HCT116 (cell line): Measurements from ENCODE around the gene UBL4B. TPM values are rescaled to one million over a fixed set of nuclear protein-coding genes. Genes with fewer than 3 reads are reported as not detected.

Source experiments
- ATAC-seq: fragments of 200-7000 bp; cut with Tn5 transposase; 2 replicates; pipeline ENCODE4 v1.9.1; 2020; ENCODE audit warnings: mild to moderate bottlenecking, moderate library complexity
- BruUV-seq: library from RNA; stranded (reverse); fragments of 400-500 nt; replicated peaks from 2 replicates; lab custom pipeline; 2021; lab: Mats Ljungman, UMichigan
- CTCF ChIA-PET: fragments of 300-600 bp; sonication (Branson Sonifier 250); formaldehyde crosslinking; loops from one replicate; lab custom pipeline; 2021; ENCODE audit warnings: antibody characterized with exemption; lab: Charles Lee
- POLR2A ChIA-PET: fragments of 300-600, 350-600 bp; sonication (Branson Sonifier 250); formaldehyde crosslinking; loops from one replicate; lab custom pipeline; 2021; ENCODE audit warnings: antibody characterized with exemption; lab: Charles Lee
- RAD21 ChIA-PET, 2 experiments: fragments of 300-600 bp; sonication (Branson Sonifier 250); formaldehyde crosslinking; loops; one replicate each; lab custom pipeline; 2023; ENCODE audit warnings: low total read pairs in 2 of 2; ENCODE audit not compliant: uncharacterized antibody in 2 of 2, unreplicated experiment in 2 of 2, low non-redundant PET in 1 of 2; lab: Charles Lee
- DNase-seq: peaks from one replicate; pipeline ENCODE4 v3.0.0-alpha.2; 2010; ENCODE audit warnings: low read depth, low spot score
- H2AFZ ChIP-seq: fragments of 200-600 bp; shearing (Covaris generic), sonication (generic); 2 replicates; pipeline ENCODE4 v1.6.1; 2017; ENCODE audit warnings: low read depth, mixed run types, mixed read lengths, antibody characterized with exemption, low read length; ENCODE audit not compliant: poor library complexity, severe bottlenecking
- H3K27ac ChIP-seq: 2 replicates; pipeline ENCODE4 v1.5.1; 2012; ENCODE audit warnings: low read depth, low read length
- H3K27me3 ChIP-seq: fragments of 200-600 bp; sonication (generic); 2 replicates; pipeline ENCODE4 v1.6.1; 2016; ENCODE audit warnings: mixed run types, low read length, mixed read lengths; ENCODE audit not compliant: insufficient read depth
- H3K36me3 ChIP-seq, 2 experiments: fragments of 200-500 bp in 1 of 2; fragments of 200-600 bp in 1 of 2; sonication (Bioruptor generic) in 1 of 2; sonication (generic) in 1 of 2; 2 replicates each; pipeline versions ENCODE4 v1.5.1 to v1.6.1; 2014 to 2016; ENCODE audit warnings: low read length in 2 of 2, inconsistent platforms in 1 of 2, mixed read lengths in 1 of 2, mixed run types in 1 of 2; ENCODE audit not compliant: insufficient read depth in 2 of 2, control insufficient read depth in 1 of 2
- H3K4me1 ChIP-seq, 2 experiments: fragments of 200-600 bp in 1 of 2; sonication (generic) in 1 of 2; 2 replicates each; pipeline versions ENCODE4 v1.5.1 to v1.6.1; 2012 to 2017; ENCODE audit warnings: low read length in 2 of 2, inconsistent platforms in 1 of 2, mild to moderate bottlenecking in 1 of 2, mixed read lengths in 1 of 2, mixed run types in 1 of 2, moderate library complexity in 1 of 2; ENCODE audit not compliant: insufficient read depth in 2 of 2, control insufficient read depth in 1 of 2
- H3K4me2 ChIP-seq: fragments of 200-600 bp; sonication (generic); 2 replicates; pipeline ENCODE4 v1.6.1; 2017; ENCODE audit warnings: mixed run types, low read length, mixed read lengths
- H3K4me3 ChIP-seq, 2 experiments: fragments of 200-600 bp in 1 of 2; sonication (generic) in 1 of 2; replicated peaks in 1 of 2; 2 replicates each; pipeline ENCODE4 v1.5.1; 2011 to 2016; ENCODE audit warnings: low read length in 2 of 2, control low read depth in 1 of 2, low read depth in 1 of 2, mild to moderate bottlenecking in 1 of 2, mixed read lengths in 1 of 2, mixed run types in 1 of 2
- H3K79me2 ChIP-seq: fragments of 200-600 bp; sonication (generic); 2 replicates; pipeline ENCODE4 v1.6.1; 2017; ENCODE audit warnings: mild to moderate bottlenecking, mixed run types, low read length, moderate library complexity, mixed read lengths; ENCODE audit not compliant: insufficient read depth
- H3K9ac ChIP-seq: fragments of 200-600 bp; sonication (generic); 2 replicates; pipeline ENCODE4 v1.6.1; 2016; ENCODE audit warnings: low read length, mixed read lengths
- H3K9me2 ChIP-seq: fragments of 200-600 bp; sonication (generic), shearing (Covaris generic); 2 replicates; pipeline ENCODE4 v1.6.1; 2017; ENCODE audit warnings: mixed run types, mild to moderate bottlenecking, moderate library complexity; ENCODE audit not compliant: insufficient read depth
- H3K9me3 ChIP-seq, 2 experiments: fragments of 200-500 bp in 1 of 2; fragments of 200-600 bp in 1 of 2; sonication (Bioruptor generic) in 1 of 2; sonication (generic) in 1 of 2; 2 replicates each; pipeline ENCODE4 v1.6.1; 2014 to 2017; ENCODE audit warnings: low read length in 2 of 2, mixed read lengths in 2 of 2, inconsistent platforms in 1 of 2, low read depth in 1 of 2, mild to moderate bottlenecking in 1 of 2, mixed run types in 1 of 2, moderate library complexity in 1 of 2; ENCODE audit not compliant: control insufficient read depth in 1 of 2, insufficient read depth in 1 of 2
- H4K20me1 ChIP-seq: fragments of 200-600 bp; sonication (generic), shearing (Covaris generic); 2 replicates; pipeline ENCODE4 v1.6.1; 2017; ENCODE audit warnings: mixed run types, mild to moderate bottlenecking, moderate library complexity; ENCODE audit not compliant: insufficient read depth
- CBX3 ChIP-seq: IDR thresholded peaks from 2 replicates; pipeline ENCODE4 v1.6.1; 2012; ENCODE audit warnings: low read depth
- CEBPB ChIP-seq: IDR thresholded peaks from 2 replicates; pipeline ENCODE4 v1.6.1; 2012; ENCODE audit warnings: low read depth
- EGR1 ChIP-seq: IDR thresholded peaks from 2 replicates; pipeline ENCODE4 v1.6.1; 2012; ENCODE audit warnings: low read depth
- ELF1 ChIP-seq: IDR thresholded peaks from 2 replicates; pipeline ENCODE4 v1.6.1; 2012; ENCODE audit warnings: low read depth, borderline replicate concordance
- EZH2phosphoT487 ChIP-seq: fragments of 200-600 bp; IDR thresholded peaks from 2 replicates; pipeline ENCODE4 v1.6.1; 2018; ENCODE audit warnings: antibody characterized with exemption, borderline replicate concordance
- POLR2A ChIP-seq: IDR thresholded peaks from 2 replicates; pipeline ENCODE4 v1.7.0; 2011; ENCODE audit warnings: borderline replicate concordance; ENCODE audit not compliant: insufficient read depth, insufficient read length; ENCODE audit errors: extremely low read depth
- POLR2AphosphoS5 ChIP-seq: IDR thresholded peaks from 2 replicates; pipeline ENCODE4 v1.6.1; 2011; ENCODE audit warnings: mild to moderate bottlenecking, low read depth, low read length, moderate library complexity
- RAD21 ChIP-seq: IDR thresholded peaks from 2 replicates; pipeline ENCODE4 v1.6.1; 2012; ENCODE audit warnings: low read depth, mild to moderate bottlenecking
- SIN3A ChIP-seq: IDR thresholded peaks from 2 replicates; pipeline ENCODE4 v1.6.1; 2012; ENCODE audit warnings: low read depth
- SP1 ChIP-seq: IDR thresholded peaks from 2 replicates; pipeline ENCODE4 v1.6.1; 2012; ENCODE audit warnings: low read depth
- SRF ChIP-seq: IDR thresholded peaks from 2 replicates; pipeline ENCODE4 v1.6.1; 2012; ENCODE audit warnings: low read depth
- TCF7L2 ChIP-seq: IDR thresholded peaks from 2 replicates; pipeline ENCODE4 v1.7.0; 2011; ENCODE audit warnings: borderline replicate concordance, inconsistent platforms; ENCODE audit not compliant: insufficient read depth, insufficient read length; ENCODE audit errors: extremely low read depth
- YY1 ChIP-seq: IDR thresholded peaks from 2 replicates; pipeline ENCODE4 v1.6.1; 2011; ENCODE audit warnings: low read length, low read depth, moderate library complexity, mild to moderate bottlenecking; ENCODE audit not compliant: insufficient replicate concordance; ENCODE audit errors: extremely low read depth
- ZFX ChIP-seq: fragments of 450-650 bp; IDR thresholded peaks from 2 replicates; pipeline ENCODE4 v1.6.1; 2017
- ZNF274 ChIP-seq: fragments of 200-500 bp; sonication (Bioruptor generic); IDR thresholded peaks from 2 replicates; pipeline ENCODE4 v1.6.1; 2014; ENCODE audit warnings: mild to moderate bottlenecking, low read depth, low read length, inconsistent platforms
- intact Hi-C: fragments of 100-400 bp; cut with micrococcal nuclease; formaldehyde crosslinking; loops from 2 replicates; pipeline ENCODE4 v1.10.0; 2022
- total RNA-seq: library from RNA; stranded (reverse); gene quantifications from one replicate; pipeline ENCODE4 v1.2.1, GENCODE V29; 2021; ENCODE audit not compliant: unreplicated experiment
- TF ChIP-seq, protein P1 (sequence below), 3 experiments: fragments of 200-600 bp in 1 of 3; sonication (generic) in 1 of 3; IDR thresholded peaks in 2 of 3; conservative IDR thresholded peaks in 1 of 3; 2 replicates each; pipeline ENCODE4 v1.5.1; 2012 to 2017; ENCODE audit warnings: low read depth in 2 of 3, low read length in 2 of 3, antibody characterized with exemption in 1 of 3, borderline replicate concordance in 1 of 3, control low read depth in 1 of 3, mild to moderate bottlenecking in 1 of 3, mixed read lengths in 1 of 3, mixed run types in 1 of 3, moderate library complexity in 1 of 3; ENCODE audit not compliant: insufficient read depth in 1 of 3
- TF ChIP-seq, protein P2 (sequence below): IDR thresholded peaks from 2 replicates; pipeline ENCODE4 v1.6.1; 2012; ENCODE audit warnings: low read depth
- TF ChIP-seq, protein P3 (sequence below): IDR thresholded peaks from 2 replicates; pipeline ENCODE4 v1.6.1; 2011; ENCODE audit warnings: mild to moderate bottlenecking, low read length, moderate library complexity; ENCODE audit not compliant: insufficient replicate concordance; ENCODE audit errors: extremely low read depth
- TF ChIP-seq, protein P4 (sequence below): IDR thresholded peaks from 2 replicates; pipeline ENCODE4 v1.6.1; 2012

Gene UBL4B
- total RNA-seq, 1 experiment from 2014 or later, result 0.57 TPM

DNA sequence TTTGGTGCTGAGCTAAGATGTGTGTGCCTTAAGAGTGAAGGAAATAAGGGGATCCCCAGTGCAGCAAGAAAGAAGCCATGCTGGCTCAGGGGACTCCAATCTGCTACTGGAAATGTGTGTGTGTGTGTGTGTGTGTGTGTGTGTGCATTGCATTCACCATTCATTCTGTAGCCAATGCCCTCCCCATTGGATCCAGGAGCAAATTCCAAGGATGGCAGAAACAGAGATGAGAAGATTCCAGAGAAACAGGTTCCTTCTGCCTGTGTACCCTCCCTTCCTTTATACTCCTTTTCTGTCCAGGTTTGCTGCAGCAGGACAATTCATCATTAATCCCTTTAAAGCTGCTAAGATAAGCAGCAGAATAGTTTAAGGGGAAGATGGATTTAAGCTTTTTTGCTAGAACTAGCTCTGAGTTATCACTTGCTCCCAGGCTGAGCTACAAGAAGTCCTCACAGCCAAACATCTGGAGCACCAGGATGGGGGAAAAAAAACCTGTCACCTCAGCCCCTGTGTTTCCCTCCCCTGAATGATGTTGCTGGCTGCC lies 41.2 kb downstream of the UBL4B start:
- DNase-seq (no peak), ATAC-seq (no peak)
- TF ChIP-seq, protein P1, sequence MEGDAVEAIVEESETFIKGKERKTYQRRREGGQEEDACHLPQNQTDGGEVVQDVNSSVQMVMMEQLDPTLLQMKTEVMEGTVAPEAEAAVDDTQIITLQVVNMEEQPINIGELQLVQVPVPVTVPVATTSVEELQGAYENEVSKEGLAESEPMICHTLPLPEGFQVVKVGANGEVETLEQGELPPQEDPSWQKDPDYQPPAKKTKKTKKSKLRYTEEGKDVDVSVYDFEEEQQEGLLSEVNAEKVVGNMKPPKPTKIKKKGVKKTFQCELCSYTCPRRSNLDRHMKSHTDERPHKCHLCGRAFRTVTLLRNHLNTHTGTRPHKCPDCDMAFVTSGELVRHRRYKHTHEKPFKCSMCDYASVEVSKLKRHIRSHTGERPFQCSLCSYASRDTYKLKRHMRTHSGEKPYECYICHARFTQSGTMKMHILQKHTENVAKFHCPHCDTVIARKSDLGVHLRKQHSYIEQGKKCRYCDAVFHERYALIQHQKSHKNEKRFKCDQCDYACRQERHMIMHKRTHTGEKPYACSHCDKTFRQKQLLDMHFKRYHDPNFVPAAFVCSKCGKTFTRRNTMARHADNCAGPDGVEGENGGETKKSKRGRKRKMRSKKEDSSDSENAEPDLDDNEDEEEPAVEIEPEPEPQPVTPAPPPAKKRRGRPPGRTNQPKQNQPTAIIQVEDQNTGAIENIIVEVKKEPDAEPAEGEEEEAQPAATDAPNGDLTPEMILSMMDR (IDR thresholded peaks at IDR 0.05 in 2 of 3, conservative IDR thresholded peaks at IDR 0.05 in 1 of 3; ENCODE audit: borderline replicate concordance in 1 of 3, insufficient read depth in 1 of 3, low read depth in 2 of 3, low read length in 2 of 3), result no peak
- TF ChIP-seq POLR2A (no peak), CEBPB (no peak), POLR2AphosphoS5 (no peak), ELF1 (no peak), RAD21 (no peak), YY1 (no peak), TCF7L2 (no peak), EZH2phosphoT487 (no peak), SRF (no peak), ZFX (no peak), EGR1 (no peak), CBX3 (no peak), ZNF274 (no peak), SIN3A (no peak), SP1 (no peak)
- TF ChIP-seq, protein P2, sequence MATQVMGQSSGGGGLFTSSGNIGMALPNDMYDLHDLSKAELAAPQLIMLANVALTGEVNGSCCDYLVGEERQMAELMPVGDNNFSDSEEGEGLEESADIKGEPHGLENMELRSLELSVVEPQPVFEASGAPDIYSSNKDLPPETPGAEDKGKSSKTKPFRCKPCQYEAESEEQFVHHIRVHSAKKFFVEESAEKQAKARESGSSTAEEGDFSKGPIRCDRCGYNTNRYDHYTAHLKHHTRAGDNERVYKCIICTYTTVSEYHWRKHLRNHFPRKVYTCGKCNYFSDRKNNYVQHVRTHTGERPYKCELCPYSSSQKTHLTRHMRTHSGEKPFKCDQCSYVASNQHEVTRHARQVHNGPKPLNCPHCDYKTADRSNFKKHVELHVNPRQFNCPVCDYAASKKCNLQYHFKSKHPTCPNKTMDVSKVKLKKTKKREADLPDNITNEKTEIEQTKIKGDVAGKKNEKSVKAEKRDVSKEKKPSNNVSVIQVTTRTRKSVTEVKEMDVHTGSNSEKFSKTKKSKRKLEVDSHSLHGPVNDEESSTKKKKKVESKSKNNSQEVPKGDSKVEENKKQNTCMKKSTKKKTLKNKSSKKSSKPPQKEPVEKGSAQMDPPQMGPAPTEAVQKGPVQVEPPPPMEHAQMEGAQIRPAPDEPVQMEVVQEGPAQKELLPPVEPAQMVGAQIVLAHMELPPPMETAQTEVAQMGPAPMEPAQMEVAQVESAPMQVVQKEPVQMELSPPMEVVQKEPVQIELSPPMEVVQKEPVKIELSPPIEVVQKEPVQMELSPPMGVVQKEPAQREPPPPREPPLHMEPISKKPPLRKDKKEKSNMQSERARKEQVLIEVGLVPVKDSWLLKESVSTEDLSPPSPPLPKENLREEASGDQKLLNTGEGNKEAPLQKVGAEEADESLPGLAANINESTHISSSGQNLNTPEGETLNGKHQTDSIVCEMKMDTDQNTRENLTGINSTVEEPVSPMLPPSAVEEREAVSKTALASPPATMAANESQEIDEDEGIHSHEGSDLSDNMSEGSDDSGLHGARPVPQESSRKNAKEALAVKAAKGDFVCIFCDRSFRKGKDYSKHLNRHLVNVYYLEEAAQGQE, result no peak
- TF ChIP-seq, protein P3, sequence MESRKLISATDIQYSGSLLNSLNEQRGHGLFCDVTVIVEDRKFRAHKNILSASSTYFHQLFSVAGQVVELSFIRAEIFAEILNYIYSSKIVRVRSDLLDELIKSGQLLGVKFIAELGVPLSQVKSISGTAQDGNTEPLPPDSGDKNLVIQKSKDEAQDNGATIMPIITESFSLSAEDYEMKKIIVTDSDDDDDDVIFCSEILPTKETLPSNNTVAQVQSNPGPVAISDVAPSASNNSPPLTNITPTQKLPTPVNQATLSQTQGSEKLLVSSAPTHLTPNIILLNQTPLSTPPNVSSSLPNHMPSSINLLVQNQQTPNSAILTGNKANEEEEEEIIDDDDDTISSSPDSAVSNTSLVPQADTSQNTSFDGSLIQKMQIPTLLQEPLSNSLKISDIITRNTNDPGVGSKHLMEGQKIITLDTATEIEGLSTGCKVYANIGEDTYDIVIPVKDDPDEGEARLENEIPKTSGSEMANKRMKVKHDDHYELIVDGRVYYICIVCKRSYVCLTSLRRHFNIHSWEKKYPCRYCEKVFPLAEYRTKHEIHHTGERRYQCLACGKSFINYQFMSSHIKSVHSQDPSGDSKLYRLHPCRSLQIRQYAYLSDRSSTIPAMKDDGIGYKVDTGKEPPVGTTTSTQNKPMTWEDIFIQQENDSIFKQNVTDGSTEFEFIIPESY, result no peak
- TF ChIP-seq, protein P4, sequence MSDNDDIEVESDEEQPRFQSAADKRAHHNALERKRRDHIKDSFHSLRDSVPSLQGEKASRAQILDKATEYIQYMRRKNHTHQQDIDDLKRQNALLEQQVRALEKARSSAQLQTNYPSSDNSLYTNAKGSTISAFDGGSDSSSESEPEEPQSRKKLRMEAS, result no peak
- no peaks in the 10 kb centered on the region for H4K20me1 ChIP-seq
- H3K9me2 ChIP-seq, result no peaks in the 10 kb centered on the region
- ChIA-PET RAD21 (no interaction called here), POLR2A (no interaction called here), CTCF (no interaction called here)
- H3K36me3 ChIP-seq, result no peaks in the 10 kb centered on the region
- intact Hi-C loops, result no loop called here
- H3K9ac ChIP-seq, result no peak overlapping the region
- no peaks in the 10 kb centered on the region for H3K9me3 ChIP-seq
- H3K4me2 ChIP-seq, result no peak overlapping the region
- no peaks in the 10 kb centered on the region for H3K27me3 ChIP-seq
- H3K4me1 ChIP-seq, result peaks cover 11 to 39% of the 10 kb centered on the region in 2 experiments
- H3K4me3 ChIP-seq, result no peak overlapping the region
- H3K79me2 ChIP-seq, result peaks cover 17% of the 10 kb centered on the region; the same call in 1 of the 2 replicates
- no TSS peak for BruUV-seq
- H2AFZ ChIP-seq, result no peak overlapping the region
- H3K27ac ChIP-seq, result no peak overlapping the region
